ENCODE data around the gene UCN2.

DNA sequence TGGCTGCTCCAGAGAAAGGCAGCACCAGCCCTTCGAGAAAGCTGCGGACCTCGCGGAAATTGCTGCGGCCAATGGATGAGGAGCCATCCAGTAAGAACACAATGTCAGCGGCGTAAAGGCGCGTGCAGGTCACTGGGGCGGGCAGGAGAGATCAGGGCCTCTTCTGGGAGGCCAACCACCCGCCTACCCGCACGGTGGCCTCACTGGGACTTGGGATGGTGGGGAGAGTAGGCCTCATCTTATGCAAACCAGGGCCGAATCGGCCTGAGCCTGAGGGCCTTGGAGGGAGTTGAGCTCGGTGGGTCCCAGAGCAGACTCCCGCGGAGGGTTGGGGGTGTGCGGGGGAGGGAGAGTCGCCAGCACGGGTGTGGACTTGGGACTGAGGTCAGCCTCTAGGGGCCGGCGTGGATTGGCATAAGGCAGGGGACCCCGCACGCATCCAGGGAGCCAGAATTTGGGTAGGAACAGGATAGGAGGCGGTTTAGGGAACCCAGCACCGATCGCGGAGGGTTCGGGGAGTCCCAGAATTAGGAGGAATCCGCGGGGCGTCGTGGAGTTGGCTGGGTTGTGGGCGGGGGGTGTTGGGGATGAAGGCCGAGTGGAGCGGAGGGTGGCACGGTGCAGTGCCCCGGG, 31.0 kb upstream of the UCN2 start:
- TF ChIP-seq, protein P1, sequence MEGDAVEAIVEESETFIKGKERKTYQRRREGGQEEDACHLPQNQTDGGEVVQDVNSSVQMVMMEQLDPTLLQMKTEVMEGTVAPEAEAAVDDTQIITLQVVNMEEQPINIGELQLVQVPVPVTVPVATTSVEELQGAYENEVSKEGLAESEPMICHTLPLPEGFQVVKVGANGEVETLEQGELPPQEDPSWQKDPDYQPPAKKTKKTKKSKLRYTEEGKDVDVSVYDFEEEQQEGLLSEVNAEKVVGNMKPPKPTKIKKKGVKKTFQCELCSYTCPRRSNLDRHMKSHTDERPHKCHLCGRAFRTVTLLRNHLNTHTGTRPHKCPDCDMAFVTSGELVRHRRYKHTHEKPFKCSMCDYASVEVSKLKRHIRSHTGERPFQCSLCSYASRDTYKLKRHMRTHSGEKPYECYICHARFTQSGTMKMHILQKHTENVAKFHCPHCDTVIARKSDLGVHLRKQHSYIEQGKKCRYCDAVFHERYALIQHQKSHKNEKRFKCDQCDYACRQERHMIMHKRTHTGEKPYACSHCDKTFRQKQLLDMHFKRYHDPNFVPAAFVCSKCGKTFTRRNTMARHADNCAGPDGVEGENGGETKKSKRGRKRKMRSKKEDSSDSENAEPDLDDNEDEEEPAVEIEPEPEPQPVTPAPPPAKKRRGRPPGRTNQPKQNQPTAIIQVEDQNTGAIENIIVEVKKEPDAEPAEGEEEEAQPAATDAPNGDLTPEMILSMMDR (IDR thresholded peaks at IDR 0.05 in 4 of 5, conservative IDR thresholded peaks at IDR 0.05 in 1 of 5), result no peak
- TF ChIP-seq POLR2A (IDR thresholded peaks at IDR 0.05), result no peak
